HFF-Myc (cell line): Measurements from ENCODE around the gene TAF4.
"Not testable (repeated sequence)": the region's sequence is repeated elsewhere in the genome, so short reads cannot be mapped to it uniquely, and the experiment has no call there.

Experiments
- DNase-seq: peaks from one replicate; pipeline ENCODE4 v3.0.0-alpha.2; 2011; ENCODE audit warnings: low read depth; ENCODE audit errors: extremely low read depth
- H3K4me3 ChIP-seq: replicated peaks from 2 replicates; pipeline ENCODE4 v1.5.1; 2011; ENCODE audit warnings: low read depth, mild to moderate bottlenecking, control low read depth, low read length
- CTCF ChIP-seq: IDR thresholded peaks from 2 replicates; pipeline ENCODE4 v1.5.1; 2012; ENCODE audit warnings: mild to moderate bottlenecking, low read depth, low read length, control low read depth; ENCODE audit errors: missing control alignments

Gene TAF4

DNA sequence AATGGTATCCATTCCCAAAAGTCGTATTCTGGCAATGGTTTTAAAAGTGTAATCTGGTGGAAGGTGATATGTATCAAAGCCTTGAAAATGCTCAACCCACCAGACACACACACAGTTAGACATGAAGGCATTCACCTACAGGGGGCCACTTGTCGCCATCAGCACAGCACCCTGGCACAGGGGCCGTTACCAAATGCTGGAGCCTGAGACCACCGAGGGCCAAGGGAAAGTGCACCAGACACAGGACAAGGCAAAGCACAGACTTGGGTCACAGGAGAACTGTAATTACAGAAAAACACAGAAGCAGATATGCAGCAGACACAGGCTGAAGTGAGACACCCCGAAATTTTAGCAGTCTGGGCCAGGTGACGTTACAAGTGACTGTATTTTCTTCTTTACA lies 9.3 kb downstream of the TAF4 start:
- DNase-seq = no peak
- H3K4me3 ChIP-seq = no peak overlapping the region
- TF ChIP-seq CTCF = no peak

GRCh38 chr20:62055862-62056115 lies 9.9 kb downstream of the TAF4 start:
- not testable (repeated sequence) for DNase-seq, H3K4me3 ChIP-seq

DNA sequence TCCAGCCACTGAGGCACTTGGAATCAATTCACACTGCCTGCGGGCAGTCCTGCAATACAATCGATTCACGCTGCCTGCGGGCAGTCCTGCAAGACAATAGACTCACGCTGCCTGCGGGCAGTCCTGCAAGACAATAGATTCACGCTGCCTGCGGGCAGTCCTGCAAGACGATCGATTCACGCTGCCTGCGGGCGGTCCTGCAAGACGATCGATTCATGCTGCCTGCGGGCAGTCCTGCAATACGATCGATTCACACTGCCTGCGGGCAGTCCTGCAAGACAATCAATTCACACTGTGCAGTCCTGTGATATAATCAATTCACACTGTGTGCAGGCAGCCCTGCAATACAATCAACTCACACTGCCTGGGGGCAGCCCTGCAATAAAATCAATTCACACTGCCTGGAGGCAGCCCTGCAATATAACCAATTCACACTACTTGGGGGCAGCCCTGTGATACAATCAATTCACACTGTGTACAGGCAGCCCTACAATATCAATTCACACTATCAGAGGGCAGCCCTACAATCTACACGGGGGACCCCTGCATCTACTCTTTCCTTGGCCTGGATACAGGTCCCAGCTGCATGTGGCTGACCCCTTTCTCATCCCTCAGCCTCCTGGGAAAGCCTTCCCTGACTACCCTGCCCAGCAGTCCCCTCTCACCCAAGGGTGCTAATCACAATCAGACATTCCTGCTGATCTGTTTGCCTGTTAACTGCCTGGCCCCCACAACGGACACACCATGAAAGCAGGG lies 10.4 kb downstream of the TAF4 start:
- no peak overlapping the region for H3K4me3 ChIP-seq
- no peak for DNase-seq
- TF ChIP-seq CTCF = no peak

DNA sequence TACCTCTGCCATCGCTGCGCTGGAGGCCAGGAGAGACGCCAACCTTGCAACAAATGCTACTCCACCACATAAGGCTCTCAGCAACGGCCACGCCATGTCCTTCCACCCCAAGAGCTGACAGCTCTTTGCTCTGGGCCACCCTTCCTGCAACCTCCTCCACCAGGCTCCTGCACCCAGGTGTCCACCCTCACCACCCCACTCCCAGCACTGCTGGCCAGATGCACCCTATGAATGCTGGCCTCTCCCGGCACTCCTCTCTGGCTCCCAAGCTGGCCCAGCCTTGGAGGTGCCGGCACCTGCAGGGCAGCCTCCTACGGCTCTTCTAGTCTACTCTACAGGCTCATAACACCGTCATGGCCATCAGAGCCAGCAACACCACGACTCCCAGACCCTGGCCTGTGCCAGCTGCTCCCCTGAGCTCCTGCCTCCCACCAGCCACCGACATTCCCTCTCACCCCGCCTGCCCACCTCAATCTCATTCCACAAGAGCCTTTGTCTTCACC lies 11.2 kb downstream of the TAF4 start:
- TF ChIP-seq CTCF = no peak
- DNase-seq = no peak

GRCh38 chr20:62053465-62054196 lies 12.1 kb downstream of the TAF4 start:
- no peak for DNase-seq
- TF ChIP-seq CTCF = no peak

More for the DNA sequence above, 11.2 kb downstream of the TAF4 start:
- no peak overlapping the region for H3K4me3 ChIP-seq

GRCh38 chr20:62052842-62053464 lies 12.7 kb downstream of the TAF4 start:
- no peak overlapping the region for H3K4me3 ChIP-seq
- no peak for TF ChIP-seq CTCF
- no peak for DNase-seq

More at GRCh38 chr20:62053465-62054196, 12.1 kb downstream of the TAF4 start:
- no peak overlapping the region for H3K4me3 ChIP-seq

GRCh38 chr20:62052336-62052841 lies 13.3 kb downstream of the TAF4 start:
- TF ChIP-seq CTCF = no peak
- H3K4me3 ChIP-seq = no peak overlapping the region
- DNase-seq = no peak
